Measurements from ENCODE around the gene TTYH1.

Gene TTYH1

GRCh38 chr19:54391589-54392061 is 23.6 kb upstream of the TTYH1 start:
- in situ Hi-C loops (cut with MboI; ENCODE audit: low sequenced_read_pairs) = no loop called here

DNA sequence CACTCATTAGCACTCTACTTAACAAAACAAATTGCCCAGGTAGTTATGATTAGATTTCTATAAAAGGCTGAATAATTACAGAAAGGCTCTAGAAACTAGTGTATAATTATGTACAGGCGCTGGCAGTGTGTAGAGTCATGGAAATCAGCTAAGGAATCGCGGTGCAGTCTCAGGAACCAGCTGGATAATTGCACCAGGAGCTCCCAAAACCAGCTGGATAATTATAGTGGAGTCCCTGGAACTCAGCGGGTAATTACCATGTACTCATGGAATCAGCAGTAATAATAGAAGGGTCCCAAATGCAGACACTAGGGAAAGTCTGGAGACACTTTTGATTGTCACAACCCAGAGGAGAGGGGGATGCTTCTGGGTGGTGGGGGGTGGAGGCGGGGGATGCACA is 23.2 kb upstream of the TTYH1 start:
- in situ Hi-C loops (cut with MboI; ENCODE audit: low sequenced_read_pairs) = no loop called here

GRCh38 chr19:54393381-54393780 is 21.9 kb upstream of the TTYH1 start:
- in situ Hi-C loops (cut with MboI; ENCODE audit: low sequenced_read_pairs) = no loop called here

DNA sequence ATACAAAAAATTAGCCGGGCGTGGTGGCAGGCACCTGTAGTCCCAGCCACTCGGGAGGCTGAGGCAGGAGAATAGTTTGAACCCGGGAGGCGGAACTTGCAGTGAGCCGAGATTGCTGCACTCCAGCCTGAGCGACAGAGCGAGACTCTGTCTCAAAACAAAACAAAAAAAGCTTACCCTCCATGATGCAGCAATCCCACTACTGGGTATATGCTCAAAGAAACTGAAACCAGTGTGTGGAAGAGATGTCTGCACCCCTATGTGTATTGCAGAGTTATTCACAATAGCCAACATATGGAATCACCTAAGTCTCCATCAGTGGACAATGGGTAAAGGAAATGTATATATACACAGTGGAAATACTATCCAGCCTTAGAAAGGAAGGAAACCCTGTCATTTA is 19.6 kb upstream of the TTYH1 start:
- in situ Hi-C loops (cut with MboI; ENCODE audit: low sequenced_read_pairs) = no loop called here

DNA sequence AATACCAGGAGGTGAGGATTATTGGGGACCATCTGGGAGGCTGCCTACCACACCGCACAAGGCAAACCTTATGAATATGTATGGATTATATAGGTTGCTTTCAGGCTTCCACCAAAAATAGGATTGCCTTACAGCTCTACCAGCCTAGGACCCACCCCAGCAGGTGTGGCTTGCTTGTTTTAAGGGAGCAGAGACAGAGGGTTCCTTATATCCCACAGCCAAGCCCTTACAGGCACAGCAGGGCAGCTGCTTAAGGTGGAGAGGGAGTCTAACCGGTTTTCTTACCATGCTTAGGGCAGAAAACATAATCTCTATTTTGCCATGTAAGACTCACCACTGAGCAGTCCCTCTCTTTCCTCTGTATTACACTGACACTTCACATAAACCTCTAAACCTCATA is 16.1 kb upstream of the TTYH1 start:
- in situ Hi-C loops (cut with MboI; ENCODE audit: low sequenced_read_pairs) = no loop called here

GRCh38 chr19:54400913-54401312 is 14.4 kb upstream of the TTYH1 start:
- in situ Hi-C loops (cut with MboI; ENCODE audit: low sequenced_read_pairs) = no loop called here

DNA sequence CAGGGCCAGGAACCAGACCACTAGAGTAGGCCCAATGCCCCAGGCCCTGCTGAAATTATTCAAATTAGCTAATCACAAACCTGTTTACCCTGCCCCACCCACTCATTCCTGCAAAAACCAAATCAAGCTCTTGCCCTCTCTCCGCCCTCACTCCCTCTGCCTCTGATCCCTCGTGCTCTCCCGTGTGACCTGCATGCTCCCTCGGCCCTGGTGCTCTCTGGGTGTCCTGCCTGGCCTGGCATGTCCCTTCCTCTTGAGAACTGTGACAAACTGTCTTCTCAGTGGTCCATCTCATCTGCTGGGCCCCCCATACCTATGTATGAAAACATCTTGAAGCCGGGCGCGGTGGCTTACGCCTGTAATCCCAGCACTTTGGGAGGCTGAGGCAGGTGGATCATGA is 12.2 kb upstream of the TTYH1 start:
- in situ Hi-C loops (cut with MboI; ENCODE audit: low sequenced_read_pairs) = no loop called here

GRCh38 chr19:54405628-54406027 is 9.6 kb upstream of the TTYH1 start:
- in situ Hi-C loops (cut with MboI; ENCODE audit: low sequenced_read_pairs) = no loop called here

DNA sequence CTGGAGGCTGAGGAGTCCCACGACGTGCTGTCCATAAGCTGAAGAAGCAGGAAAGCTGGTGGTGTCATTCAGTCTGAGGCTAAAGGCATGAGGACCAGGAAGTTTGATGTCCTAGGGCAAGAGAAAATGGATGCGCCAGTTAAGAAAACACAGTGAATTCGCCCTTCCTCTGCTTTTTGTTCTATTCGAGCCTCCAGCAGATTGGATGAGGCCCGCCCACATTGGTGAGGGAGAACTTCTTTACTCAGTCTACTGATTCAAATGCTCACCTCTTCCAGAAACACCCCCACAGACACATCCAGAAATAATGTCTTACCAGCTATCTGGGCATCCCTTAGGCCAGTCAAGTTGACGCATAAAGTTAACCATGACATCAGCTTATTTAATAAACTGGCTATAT is 7.5 kb upstream of the TTYH1 start:
- in situ Hi-C loops (cut with MboI; ENCODE audit: low sequenced_read_pairs) = no loop called here

GRCh38 chr19:54408456-54409026 is 6.7 kb upstream of the TTYH1 start:
- in situ Hi-C loops (cut with MboI; ENCODE audit: low sequenced_read_pairs) = no loop called here

DNA sequence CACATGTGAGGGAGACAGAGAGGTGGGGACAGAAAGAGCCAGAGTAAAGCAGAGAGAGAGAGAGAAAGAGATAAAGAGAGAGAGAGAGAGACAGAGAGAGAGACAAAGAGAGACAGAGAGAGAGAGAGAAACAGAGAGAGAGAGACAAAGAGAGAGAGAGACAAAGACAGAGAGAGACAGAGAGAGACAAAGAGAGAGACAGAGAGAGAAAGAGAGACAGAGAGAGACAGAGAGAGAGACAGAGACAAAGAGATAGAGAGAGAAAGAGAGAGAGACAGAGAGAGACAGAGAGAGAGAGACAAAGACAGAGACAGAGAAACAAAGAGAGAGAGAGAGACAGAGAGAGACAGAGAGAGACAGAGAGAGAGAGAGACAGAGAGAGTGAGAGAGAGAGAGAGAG is 4.2 kb upstream of the TTYH1 start:
- in situ Hi-C loops (cut with MboI; ENCODE audit: low sequenced_read_pairs) = no loop called here

GRCh38 chr19:54412877-54413276 is 2.4 kb upstream of the TTYH1 start:
- in situ Hi-C loops (cut with MboI; ENCODE audit: low sequenced_read_pairs) = no loop called here

DNA sequence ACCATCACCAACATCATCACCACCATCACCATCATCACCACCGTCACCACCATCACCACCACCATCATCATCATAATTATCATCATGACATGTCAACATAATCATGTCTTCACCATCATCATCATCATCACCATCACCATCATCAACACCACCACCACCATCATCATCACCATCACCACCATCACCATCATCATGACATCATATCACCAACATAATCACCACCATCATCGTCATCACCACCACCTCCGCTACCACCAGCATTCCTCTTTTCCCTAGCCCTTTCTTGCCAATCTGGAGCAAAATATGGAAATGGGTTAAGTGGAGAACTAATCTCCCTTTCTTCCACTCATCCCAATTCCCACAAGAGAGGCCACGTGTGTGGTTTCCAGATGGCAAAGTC is 1.1 kb upstream of the TTYH1 start:
- in situ Hi-C loops (cut with MboI; ENCODE audit: low sequenced_read_pairs) = no loop called here

- in situ Hi-C loops (cut with MboI; ENCODE audit: low sequenced_read_pairs) = no loop called here
Observed at GRCh38 chr19:54415901-54416673, 823 bp downstream of the TTYH1 start.

DNA sequence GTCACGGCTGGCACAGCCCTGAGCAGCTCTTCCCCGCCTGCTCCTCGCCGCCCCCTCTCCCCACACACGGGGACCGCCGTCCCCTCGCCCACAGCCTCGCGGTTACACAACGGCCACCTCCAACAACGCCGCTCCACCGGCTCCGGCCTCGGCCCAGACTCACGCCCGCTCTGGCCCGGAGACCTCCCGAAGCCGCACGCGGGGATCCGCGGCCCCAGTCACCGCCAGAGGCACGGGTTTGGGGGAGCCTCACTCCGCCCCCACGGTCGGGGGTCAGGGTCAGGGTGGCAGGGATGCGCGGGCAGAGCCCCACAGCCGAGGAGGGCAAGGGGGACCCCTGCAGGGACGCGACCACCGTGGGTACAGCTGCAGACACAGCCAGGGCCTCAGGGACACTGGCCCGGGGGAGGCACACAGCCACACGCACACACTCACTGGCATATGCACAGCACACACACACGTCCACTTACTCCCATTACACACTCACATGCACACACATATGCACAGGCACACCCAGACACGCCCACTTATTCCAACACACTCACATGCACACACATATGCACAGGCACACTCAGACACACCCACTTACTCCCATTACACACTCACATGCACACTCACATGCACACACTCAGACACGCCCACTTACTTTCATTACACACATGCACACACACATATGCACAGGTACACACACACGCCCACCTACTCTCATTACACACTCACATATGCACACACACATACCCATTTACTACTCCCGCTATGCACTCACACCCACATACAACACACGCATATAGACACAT is 1.6 kb downstream of the TTYH1 start:
- in situ Hi-C loops (cut with MboI; ENCODE audit: low sequenced_read_pairs) = no loop called here

DNA sequence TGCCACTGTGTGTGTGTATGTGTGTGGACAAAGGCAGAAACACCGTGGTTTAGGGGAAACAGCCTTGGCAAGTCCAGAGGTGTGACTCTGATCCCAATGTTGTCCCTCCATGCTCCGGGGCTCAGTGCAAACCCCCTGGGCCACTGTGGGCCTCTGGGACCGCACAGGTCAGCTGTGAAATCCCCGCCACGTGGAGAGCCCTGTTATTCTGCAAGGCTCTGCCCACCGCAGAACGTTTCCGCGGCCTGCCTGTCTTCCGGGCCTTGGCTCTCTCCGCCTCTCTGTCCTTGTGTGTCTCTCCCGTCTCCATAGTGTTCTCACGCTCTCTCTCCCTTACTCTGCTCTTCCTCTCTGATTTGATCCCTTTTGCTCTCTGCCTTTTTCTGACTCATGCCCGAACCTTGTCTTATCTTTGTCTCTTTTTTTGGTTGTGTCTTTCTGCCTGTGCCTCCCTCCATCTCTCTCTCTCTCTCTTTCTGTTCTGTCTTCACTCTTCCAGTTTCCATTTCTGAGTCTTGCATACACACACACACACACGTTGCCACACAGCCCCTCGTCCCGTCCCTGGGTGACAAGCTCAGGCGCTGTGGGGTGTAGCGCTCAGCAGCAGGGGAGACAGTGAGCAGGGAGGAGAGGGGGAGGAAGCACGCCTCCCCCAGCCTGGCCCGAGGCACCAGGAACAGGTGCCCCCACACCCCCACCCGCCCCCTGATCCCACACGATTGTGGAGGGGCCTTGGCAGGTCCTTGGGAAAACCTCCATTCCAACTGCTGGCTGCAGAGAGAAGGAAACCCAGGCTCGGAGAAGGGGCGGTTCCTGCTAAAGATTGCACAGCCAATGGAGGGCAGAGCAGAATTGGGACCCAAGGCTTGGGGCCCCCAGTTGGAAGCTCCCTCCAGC is 3.0 kb downstream of the TTYH1 start:
- in situ Hi-C loops (cut with MboI; ENCODE audit: low sequenced_read_pairs) = no loop called here

DNA sequence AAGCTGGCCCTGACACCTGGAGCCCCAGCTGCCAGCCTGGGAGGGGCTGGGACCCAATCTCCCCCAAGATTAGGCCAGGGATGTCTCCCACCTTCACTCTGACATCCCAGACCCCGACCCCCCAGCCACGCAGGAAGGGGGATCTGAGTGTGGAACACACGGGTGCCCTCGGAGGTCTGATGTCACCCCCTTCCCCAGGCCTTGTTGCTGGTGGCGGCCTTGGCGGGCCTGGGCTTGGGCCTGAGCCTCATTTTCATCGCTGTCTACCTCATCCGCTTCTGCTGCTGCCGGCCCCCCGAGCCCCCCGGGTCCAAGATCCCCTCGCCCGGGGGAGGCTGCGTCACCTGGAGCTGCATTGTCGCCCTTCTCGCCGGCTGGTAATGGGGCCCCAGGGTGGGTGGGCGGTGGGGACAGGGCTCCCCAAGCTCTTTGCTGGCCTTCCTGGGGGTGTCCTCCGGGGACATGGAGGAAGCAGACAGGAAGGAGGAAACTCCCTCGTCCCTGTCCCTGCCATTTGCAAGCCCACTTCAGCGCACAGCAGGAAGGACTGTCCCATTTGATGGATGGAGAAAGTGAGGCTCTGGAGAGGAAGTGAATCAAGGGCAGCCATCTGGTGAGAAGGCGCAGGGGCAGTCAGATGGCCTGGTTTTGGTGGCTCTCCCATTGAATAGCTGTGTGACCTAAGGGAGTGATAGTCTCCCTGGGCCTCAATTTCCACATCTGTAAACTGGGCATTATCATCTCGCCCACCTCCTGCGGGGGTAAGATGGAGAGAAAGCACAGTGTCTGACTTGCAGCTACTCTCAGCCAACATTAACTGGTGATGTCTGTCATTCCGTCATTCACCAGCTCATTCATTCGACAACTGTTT is 3.9 kb downstream of the TTYH1 start:
- in situ Hi-C loops (cut with MboI; ENCODE audit: low sequenced_read_pairs) = no loop called here

- in situ Hi-C loops (cut with MboI; ENCODE audit: low sequenced_read_pairs) = no loop called here
Observed at GRCh38 chr19:54420068-54420382, 4.8 kb downstream of the TTYH1 start.

- in situ Hi-C loops (cut with MboI; ENCODE audit: low sequenced_read_pairs) = no loop called here
Observed at GRCh38 chr19:54420383-54421168, 5.3 kb downstream of the TTYH1 start.
